Ovary (tissue), 3 donors: ENCODE results near the gene RPL18A.

Experiments
- CTCF ChIP-seq, 3 donors: fragments of 450-650 bp in 2 of 3; fragments of 200-600 bp in 1 of 3; IDR thresholded peaks; one replicate each; pipeline versions ENCODE4 v1.5.1 to v1.8.0; 2016 to 2022; ENCODE audit warnings: antibody characterized with exemption in 3 of 3, mild to moderate bottlenecking in 1 of 3
- EP300 ChIP-seq: sonication (generic); formaldehyde crosslinking; IDR thresholded peaks from one replicate; pipeline ENCODE4 v1.6.1; 2017; ENCODE audit warnings: antibody characterized with exemption
- POLR2A ChIP-seq: fragments of 450-650 bp; IDR thresholded peaks from one replicate; pipeline ENCODE4 v1.6.1; 2017; ENCODE audit warnings: antibody characterized with exemption, mild to moderate bottlenecking, moderate library complexity
- donor health status: DM: no; HTN: no; CAD: no.

- TF ChIP-seq CTCF (IDR thresholded peaks at IDR 0.05) (no peak), EP300 (no peak), POLR2A (no peak)
Measured at GRCh38 chr19:17866964-17867486, 7.3 kb downstream of the RPL18A start.
